Skin epidermis (tissue), 12 donors: ENCODE measurements around the gene MRPL36.

Experiments
- H3K27ac ChIP-seq, 21 experiments: fragments of 200-600 bp; sonication (generic) in 11 of 21; one replicate each; pipeline ENCODE4 v1.5.0; 2020; ENCODE audit warnings: mild to moderate bottlenecking in 3 of 21, inconsistent platforms in 2 of 21, moderate library complexity in 2 of 21
- H3K4me3 ChIP-seq, 7 experiments: fragments of 200-600 bp; sonication (generic) in 2 of 7; one replicate each; pipeline ENCODE4 v1.5.0; 2020; ENCODE audit warnings: inconsistent platforms in 2 of 7, mild to moderate bottlenecking in 2 of 7, moderate library complexity in 1 of 7

The MRPL36 gene

DNA sequence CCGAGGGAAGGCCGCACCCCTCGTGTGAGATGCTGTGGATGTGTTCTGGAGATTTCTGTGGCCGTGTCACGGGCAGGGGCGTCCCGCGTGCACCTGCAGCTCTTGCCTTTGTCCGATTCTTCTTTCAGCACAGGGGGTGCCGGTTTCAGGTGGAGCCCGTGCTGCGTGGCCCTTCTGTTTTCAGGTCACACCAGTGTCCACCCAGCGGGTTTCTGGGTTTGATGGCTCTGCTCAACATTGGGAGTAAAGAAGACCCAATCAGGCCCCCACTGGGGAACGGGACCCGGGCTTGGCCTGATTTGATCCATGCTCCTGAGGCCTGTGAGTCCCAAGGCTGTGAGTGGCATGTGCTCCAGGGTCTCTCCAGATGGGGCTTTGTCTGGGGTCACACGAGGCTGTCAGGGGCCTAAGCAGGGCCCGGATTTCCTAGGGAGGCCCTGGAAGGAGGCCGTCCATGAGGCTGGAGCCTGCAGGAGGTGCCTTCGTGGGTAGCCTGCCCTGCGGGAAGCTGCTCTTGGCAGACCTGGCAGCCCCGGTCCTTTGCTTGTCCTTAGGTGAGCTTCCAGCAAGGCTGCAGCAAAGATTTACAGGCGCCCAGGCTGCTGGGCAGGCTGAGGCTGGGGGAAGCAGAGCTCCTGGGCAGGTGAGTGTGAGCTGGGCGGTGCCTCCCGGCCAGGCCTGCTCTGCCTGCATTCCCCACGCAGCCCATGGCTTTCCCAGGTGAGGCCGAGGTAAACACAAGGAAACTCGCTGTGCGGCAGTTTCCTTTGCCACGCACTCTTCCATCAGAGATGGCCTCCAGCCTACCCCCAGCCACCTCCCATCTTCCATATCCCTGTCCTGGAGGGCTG is 12.8 kb downstream of the MRPL36 start:
- H3K4me3 ChIP-seq = no peak overlapping the region
- H3K27ac ChIP-seq = no peak overlapping the region

DNA sequence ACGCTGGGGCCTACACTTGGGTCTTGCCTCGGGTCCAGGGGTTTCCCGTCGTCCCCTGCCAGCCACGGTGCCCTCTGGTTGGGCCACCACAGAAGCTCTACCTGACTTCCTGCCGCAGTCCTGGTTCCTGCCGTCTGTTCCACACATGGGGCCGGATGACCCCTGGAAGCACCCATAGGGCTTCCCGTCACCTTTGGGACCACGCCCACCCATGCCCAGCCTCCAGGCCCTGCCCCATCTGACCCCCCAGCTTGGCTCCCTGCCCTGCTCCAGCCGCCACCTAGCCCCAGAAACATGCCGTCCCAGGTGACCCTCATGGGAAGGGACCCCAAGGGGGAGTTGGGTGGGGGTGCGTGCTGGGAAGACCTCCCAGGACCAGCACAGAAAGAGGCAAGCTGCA is 13.7 kb downstream of the MRPL36 start:
- Histone ChIP-seq H3K4me3 (no peak overlapping the region), H3K27ac (no peak overlapping the region)

DNA sequence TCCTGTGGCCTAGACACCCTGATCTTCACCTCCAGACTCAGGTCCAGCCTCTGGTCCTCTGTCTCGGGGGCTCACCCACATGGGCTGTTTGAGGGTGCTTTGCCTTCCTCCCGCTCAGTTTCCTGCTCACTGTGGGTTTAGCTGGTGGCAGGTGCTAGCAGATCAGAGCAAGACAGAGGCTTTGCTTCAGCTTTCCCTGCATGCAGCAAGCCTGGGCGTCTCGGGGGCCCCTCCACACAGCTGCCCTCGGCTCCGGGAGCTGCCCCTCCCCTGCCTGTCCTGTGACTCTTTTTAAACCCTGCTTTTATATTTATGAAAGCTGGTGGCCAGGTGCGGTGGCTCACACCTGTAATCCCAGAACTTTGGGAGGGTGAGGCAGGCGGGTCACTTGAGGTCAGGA is 14.6 kb downstream of the MRPL36 start:
- Histone ChIP-seq H3K4me3 (no peak overlapping the region), H3K27ac (no peak overlapping the region)

DNA sequence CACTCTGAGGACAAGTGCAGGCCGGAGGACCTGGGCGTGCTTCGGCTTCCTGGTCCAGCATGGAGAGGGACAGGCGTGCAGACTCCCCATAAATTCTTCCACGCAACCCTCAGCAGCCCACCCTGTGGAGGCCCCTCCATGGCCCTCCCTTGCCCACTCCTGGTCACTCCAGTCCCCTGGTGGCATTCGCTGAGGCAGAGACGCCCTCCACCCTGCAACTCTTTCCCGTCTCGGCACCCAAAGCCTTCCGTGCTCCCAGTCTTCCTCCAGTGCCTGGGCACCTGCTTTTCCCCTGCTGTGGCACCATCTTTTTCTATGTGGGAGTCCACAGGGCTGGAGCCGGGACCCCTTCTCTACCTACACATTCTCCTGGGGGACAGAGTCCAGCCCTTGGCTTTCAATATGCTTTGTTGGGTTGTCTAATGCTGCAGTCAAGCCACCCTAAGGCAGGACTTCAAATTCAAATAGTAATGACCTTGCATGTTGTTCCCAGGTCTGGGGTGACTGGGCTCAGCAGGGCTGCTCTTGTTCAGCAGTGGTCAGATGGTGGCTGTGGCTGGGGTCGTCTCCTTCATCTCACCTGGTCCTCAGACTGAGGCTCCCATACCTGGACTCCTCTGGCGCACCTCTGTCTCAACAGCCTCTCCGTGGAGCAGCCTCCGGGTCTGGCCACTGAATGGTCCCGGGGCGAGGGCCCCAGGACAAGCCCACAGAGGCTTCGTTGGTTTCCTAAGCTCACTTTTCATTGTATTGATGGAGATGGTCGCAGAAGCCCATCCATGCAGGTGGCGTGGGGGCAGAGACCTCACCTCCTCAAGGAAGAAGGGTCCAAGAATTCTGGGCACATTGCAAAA is 15.2 kb downstream of the MRPL36 start:
- H3K27ac ChIP-seq = no peak overlapping the region
- no peak overlapping the region for H3K4me3 ChIP-seq

DNA sequence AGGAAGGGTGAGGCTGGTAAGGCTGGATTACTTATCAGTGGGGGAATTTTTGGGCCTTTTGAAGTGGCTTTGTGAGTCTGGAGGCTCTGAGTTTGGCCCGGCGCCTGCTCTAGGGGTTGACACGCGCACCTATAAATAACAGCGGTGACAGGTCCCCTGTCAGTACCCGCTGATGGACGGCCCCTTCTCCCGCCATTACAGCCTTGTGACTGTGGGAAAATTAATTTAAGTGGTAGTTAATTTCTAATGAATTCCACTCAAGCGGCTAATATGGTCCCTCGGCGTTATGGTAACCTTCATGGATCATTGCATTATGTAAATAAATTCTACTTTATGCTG is 16.5 kb downstream of the MRPL36 start:
- H3K27ac ChIP-seq = no peak overlapping the region
- H3K4me3 ChIP-seq = no peak overlapping the region

DNA sequence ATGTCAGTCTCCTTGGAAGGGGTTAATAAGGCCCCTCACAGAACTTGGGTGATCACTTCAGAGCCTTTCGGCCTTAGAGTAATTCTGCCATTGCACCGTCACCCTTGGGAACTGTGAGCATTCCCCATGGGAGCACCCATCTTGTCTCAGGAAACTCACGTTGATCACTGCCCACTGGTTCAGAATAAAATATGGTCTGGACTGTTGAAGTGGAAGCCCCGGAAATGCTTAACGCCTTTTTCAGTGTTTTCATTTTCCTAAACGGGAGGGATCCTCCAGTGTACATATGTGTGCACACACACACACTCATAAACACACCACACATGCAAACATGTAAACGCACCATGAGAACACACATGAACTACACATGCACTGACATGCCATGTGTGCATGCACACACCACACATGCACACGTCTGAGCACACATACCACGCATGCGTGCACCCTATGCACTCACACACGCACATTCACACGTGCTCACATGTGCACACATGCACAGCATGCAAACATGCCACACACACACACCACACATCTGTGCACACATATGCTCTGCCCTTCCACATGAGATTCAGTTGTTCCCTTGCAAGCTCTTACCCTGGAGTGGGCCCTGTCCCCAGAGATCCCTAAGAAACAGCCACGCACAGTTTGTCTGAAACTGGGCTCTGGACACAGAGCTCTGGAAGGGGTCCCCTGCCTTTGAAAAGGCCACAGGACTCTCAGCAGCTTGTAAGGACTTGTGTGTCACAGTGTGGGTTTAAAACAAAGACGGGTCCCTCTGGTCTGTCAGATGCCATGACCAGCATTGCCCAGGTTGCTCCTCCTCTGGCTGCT is 17.0 kb downstream of the MRPL36 start:
- H3K27ac ChIP-seq = no peak overlapping the region
- H3K4me3 ChIP-seq = no peak overlapping the region

DNA sequence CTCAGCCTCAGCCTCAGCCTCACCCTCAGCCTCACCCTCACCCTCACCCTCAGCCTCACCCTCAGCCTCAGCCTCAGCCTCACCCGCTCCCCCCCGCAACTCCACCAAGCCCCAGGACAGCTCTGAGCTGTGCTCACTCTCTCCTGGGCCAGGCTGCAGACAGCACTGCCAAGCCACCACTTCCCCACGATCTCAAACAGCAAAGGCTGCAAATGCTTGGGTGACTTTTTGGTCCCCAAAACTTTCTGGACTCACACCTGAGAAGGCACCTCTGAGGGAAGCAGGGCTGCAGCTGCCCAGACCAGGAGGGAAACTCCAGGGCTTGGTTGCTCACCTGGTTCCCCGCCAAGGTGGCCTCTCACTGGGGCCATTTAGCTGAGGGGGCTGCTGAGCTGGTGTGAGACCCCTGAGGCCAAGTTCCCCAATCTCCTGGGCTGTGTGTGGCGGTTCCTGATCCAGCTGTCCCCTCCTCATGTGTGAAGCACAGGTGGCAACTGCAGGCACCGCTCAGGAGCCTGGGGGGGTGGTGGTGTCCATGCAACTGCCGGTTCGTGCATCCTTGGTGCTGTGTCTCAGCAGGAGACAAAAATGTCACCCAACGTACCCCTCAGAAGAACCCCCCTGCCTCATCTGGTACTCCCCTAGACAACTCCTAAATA is 17.8 kb downstream of the MRPL36 start:
- no peak overlapping the region for H3K27ac ChIP-seq
- H3K4me3 ChIP-seq = no peak overlapping the region

DNA sequence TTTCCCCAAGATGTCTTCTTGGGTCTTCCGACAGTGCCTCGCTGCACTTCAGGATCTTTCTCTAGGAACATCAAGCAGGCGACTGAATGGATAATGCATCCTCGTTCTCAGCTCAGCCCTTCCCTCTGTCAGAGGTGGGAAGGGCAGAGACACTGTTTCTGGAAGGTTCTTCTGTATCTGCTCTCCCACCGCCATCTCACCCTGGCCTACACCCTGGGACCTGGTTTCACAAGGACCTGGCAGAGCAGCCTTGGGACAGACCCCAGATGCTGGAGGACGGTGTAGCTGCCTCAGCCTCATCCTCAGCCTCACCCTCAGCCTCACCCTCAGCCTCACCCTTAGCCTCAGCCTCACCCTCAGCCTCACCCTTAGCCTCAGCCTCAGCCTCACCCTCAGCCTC is 18.5 kb downstream of the MRPL36 start:
- H3K4me3 ChIP-seq = no peak overlapping the region
- no peak overlapping the region for H3K27ac ChIP-seq

DNA sequence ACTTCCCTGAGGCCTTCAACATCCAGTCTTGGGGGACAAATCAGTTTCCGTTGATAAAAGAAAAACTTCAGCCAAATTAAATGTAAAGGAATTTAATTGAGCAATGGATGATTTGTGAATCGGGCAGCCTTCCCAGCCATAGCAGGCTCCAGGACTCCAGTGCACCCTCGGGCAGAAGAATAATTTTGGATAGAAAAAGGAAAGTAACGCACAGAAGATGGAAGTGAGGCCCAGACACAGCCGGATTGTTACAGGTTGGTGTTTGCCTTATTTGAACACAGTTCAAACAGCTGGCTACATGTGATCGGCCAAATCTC is 19.1 kb downstream of the MRPL36 start:
- Histone ChIP-seq H3K27ac (no peak overlapping the region), H3K4me3 (no peak overlapping the region)

DNA sequence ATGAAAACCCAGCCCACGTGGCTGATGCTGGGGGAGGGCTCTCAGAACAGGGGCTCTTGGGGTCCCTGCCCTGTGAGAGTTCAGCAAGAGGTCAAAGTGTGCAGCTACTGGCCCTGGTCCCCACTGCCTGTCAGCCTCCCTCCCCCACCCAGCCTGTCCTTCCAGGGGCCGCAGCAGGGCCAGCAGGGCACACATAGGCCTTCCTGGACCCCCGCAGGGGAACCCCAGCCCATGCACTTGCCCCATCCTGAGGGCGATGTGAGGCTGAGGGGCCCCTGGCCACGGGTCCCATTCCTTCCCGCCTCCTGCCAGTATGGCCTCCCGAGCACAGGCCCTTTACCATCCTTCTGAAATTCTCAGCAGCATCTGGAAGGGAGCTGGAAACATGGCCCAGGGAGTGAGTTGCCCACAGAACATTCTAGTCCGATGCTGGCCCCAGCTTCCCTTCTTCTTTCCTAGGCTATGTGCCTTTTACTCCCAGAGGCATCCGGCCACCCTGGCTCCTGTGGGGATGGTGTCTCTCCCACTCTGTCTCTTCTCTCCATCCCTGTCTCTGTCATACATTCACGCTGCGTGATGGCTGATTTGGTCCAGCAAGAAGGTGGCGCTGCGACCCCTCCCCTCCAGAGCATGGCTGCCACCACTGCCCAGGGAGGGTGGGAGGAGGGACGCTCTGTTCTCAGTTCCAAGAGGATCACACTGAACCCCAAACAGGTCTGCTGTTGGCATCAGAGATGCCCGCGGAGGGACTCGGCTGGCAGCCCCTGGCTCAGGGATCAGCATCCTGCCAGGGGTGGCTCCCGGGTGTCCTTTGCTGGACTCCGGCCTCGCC is 19.6 kb downstream of the MRPL36 start:
- H3K27ac ChIP-seq = no peak overlapping the region
- no peak overlapping the region for H3K4me3 ChIP-seq

DNA sequence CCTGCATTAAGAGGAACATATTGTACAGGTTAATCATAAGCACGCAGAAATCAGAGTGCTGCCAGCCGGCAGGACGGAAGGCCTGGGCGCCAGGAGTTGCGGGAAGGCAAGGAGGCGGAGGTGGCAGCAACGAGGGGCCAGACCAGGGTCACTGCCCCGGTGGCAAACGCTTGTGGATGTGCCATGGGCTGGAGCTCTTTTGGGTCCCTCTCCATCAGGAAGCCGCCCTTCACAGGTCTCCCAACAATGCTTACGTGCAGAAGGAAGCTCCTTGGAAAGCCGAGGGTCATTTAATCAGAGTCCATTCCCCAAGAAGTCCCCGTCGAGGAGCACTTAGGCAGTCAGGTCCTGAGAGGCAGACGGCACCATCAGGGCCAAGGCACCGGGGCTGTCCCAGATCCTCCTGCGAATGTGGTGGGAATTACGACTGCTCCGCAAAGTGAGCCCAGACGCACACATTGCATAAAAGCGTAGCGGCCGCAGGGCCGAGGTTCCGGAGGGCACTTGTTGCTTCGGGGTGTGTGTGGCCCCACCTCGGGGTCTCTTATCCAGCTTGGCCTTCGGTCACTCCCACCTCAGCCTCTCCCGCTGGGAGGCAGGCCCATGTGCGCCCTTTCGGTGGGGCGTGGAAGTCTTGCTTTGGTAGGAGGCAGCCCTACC is 20.5 kb downstream of the MRPL36 start:
- Histone ChIP-seq H3K27ac (no peak overlapping the region), H3K4me3 (no peak overlapping the region)

DNA sequence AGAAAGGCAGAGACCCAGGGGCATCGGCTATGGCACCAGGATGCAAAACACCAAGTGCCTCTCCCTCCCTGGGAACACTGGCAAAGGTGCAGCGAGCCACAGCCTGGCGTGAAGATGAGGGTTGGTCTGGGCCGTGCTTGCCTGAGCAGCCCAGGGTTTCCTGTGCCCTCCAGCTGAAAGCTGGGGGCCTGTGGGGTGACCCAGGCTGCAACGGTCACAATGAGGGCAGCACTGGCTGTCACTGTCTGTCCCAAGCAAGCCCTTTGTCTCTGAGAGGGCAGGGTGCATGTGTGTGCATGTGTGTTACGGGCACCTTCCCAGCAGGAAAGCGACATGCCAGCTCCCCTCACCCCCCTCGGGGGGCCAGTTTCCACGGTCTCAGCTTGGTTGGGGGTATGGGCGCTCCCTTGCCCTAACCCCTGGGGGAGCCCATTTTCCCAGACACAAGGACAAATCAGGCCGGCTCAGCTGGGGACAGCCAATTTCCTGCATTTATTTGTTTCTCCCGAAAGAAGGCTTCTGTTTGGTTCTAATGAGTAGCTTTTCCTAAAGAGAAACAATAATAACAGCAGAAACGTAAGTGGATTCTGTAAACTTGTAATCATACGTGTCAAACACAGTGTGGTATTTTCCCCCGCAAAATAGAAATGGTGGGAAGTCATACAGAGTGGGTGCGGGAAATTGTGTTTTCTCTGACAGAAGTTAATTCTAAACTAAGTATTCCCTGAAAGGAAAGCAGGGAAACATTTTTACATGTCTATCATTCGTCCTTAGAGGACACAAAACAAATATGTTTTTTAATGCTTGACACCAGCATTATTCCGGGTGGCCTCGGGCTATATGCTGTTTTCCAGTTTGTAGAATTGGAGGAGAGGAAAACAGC is 21.3 kb downstream of the MRPL36 start:
- Histone ChIP-seq H3K27ac (no peak overlapping the region), H3K4me3 (no peak overlapping the region)

DNA sequence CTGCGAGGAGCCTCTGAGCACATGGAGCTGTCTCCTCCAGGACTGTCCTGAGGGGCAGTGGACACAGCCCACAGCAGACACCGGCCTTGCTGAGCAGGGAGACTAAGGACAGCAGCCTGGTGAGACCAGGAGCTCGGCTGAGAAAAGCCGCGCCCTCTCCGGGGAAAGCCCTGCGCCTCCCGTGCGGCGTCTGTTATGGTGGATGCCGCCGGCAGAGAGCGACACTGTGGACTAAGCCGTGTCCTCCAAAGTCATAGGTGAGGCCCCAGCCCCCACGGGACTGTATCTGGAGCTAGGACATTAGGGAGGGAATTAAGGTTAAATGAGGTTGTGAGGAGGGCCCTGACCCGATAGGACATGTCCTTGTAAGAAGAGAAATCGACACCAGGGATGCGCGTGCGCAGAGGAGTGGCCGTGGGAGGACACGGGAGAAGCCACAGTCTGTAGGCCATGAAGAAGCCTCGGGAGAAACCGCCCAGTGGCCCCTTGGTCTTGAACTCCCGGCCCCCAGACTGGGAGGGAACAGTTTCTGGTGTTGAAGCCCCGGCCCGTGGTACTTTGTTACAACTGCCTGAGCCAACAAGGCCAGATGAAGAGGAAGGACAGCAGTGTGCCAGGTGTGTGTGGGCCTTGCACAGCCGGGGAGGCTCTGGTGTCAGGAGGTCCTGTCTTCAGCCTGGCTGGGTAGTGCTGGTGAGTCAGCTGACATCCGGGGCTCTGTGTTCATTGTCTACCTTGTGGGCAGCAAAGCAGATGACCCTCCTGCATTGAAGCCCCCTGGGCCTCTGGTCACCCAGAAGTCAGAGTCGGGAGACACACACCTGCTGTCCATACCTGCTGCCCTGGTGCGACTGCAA is 22.1 kb downstream of the MRPL36 start:
- H3K27ac ChIP-seq = no peak overlapping the region
- no peak overlapping the region for H3K4me3 ChIP-seq

DNA sequence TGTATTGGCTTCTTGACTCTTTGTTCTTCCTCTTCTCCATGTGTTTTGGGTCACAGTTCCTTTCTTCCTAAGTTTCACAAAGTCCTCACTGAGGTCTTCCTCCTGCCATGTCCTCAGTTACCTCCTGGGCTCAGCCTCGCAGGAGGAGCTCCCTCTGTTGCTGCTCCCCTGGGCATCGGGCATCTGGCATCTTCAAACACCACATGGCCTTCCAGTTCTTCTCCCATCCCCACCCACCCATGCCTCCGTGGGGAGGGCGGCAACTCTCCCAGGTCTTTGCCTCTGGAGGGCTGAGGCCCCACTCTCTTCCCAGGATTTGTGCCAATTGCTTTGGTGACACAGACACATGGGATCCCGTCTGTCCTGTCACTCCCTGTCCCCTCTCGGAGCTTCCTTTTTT is 22.8 kb downstream of the MRPL36 start:
- H3K27ac ChIP-seq = no peak overlapping the region
- no peak overlapping the region for H3K4me3 ChIP-seq

DNA sequence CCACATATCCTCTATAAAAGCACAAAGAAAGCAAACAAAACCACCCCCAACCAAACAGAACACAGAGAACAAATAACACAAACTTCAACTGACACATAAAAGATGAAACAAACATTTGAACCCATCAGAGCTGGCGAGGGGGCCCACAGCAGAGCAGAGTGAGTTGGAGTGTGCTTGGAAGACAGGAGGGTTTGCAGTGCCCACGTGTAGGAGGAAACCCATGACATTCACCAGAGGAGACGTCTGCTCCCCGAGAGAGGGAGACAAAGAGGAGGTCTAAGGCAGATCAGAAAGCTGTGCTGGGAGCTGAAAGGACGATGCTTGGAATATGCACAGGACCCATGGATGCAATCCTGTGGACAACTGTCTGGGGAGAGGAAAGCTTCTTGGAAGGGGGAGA is 27.0 kb downstream of the MRPL36 start:
- H3K27ac ChIP-seq = no peak overlapping the region
- no peak overlapping the region for H3K4me3 ChIP-seq

DNA sequence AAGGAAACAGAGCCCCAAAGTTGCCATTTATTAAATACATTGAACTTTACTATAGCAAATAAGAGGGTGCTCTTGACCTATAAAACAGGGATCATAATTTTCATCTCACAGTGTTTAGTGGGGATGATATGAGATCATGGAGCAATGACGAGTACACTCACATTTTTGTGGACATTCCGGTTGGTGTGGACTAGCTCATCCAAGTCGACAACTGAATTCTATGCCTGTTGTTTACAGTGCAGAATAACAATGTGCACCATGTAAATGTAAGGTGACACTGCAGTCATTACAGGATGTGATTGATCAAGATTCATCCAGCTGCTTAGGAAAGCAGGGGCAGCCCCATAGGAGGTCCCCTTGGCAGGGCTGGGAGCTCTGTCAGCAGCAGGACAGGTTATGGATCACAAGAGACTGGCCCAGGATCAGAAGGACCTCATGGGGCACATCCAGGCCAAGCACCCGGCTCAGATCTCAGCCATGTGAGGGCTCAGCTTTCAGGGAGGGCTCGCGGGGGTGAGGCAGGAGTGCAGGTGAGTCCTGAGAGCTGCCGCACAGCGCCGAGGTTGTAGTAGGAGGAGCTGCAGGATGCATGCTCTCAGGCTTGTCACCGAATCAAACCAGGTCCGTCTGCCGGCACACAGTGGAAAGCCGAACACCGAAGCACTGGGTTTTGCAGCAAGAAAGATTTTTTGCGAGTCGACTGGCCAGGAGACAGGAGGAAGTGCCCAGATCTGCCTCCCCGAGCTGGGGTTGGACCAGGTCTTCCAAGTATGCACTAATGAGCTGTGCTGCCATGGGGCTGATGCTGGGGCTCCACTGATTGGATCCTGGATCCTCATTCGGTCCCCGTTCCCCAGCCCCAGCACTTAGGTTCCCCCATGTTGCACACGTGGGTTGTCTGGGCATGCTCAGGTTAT is 28.2 kb downstream of the MRPL36 start:
- no peak overlapping the region for H3K27ac ChIP-seq

More for the DNA sequence above, 28.2 kb downstream of the MRPL36 start:
- no peak overlapping the region for H3K4me3 ChIP-seq
